Endothelial cell of umbilical vein (primary cell): ENCODE measurements around the gene SPIB. TPM values are rescaled to one million over a fixed set of nuclear protein-coding genes. Genes with fewer than 3 reads are reported as not detected.

Experiments used
- BruUV-seq: library from RNA; stranded (reverse); fragments of 400-500 nt; replicated peaks from 2 replicates; lab custom pipeline; 2021; lab: Mats Ljungman, UMichigan
- CTCF ChIA-PET: fragments of 300-600, 350-600 bp; sonication (Branson Sonifier 250); formaldehyde crosslinking; loops from one replicate; lab custom pipeline; 2021; ENCODE audit warnings: antibody characterized with exemption, inconsistent platforms; lab: Charles Lee
- POLR2A ChIA-PET: fragments of 300-600, 350-600 bp; sonication (Branson Sonifier 250); formaldehyde crosslinking; loops from one replicate; lab custom pipeline; 2021; ENCODE audit warnings: antibody characterized with exemption, inconsistent platforms; lab: Charles Lee
- DNase-seq: peaks from one replicate; pipeline ENCODE4 v3.0.0-alpha.2; 2011; ENCODE audit warnings: low read depth, low spot score
- FAIRE-seq: peaks from 2 replicates; lab custom pipeline; 2011; peaks lifted over from hg19 to GRCh38; lab: Jason Lieb, UNC
- H2AFZ ChIP-seq: 2 replicates; pipeline ENCODE4 v1.6.0; 2012; ENCODE audit warnings: low read depth, low read length, control low read depth, inconsistent platforms
- H3K27ac ChIP-seq: 2 replicates; pipeline ENCODE4 v1.5.1; 2011; ENCODE audit warnings: low read depth, mild to moderate bottlenecking, control low read depth, low read length, moderate library complexity; ENCODE audit not compliant: insufficient read depth
- H3K27me3 ChIP-seq, 2 experiments: 2 replicates each; pipeline versions ENCODE4 v1.6.0 to v1.6.1; 2011; ENCODE audit warnings: low read length in 2 of 2, mixed read lengths in 1 of 2; ENCODE audit not compliant: control insufficient read depth in 2 of 2, insufficient read depth in 2 of 2
- H3K36me3 ChIP-seq, 2 experiments: 2 replicates in 1 of 2; 3 replicates in 1 of 2; pipeline ENCODE4 v1.5.1; 2011; ENCODE audit warnings: low read length in 2 of 2, mild to moderate bottlenecking in 1 of 2, moderate library complexity in 1 of 2; ENCODE audit not compliant: control insufficient read depth in 2 of 2, insufficient read depth in 2 of 2; ENCODE audit errors: extremely low read depth in 1 of 2
- H3K4me1 ChIP-seq: 3 replicates; pipeline ENCODE4 v1.5.1; 2011; ENCODE audit warnings: mild to moderate bottlenecking, low read length; ENCODE audit not compliant: control insufficient read depth, insufficient read depth; ENCODE audit errors: extremely low read depth
- H3K4me2 ChIP-seq: 2 replicates; pipeline ENCODE4 v1.6.1; 2011; ENCODE audit warnings: low read length, control low read depth, mixed read lengths; ENCODE audit not compliant: insufficient read depth
- H3K4me3 ChIP-seq, 3 experiments: fragments of 200-600 bp in 1 of 3; sonication (generic), shearing (Covaris generic) in 1 of 3; replicated peaks in 1 of 3; 2 replicates each; pipeline ENCODE4 v1.5.1; 2011 to 2016; ENCODE audit warnings: control low read depth in 3 of 3, low read length in 3 of 3, mild to moderate bottlenecking in 2 of 3, inconsistent platforms in 1 of 3, low read depth in 1 of 3, moderate library complexity in 1 of 3; ENCODE audit not compliant: insufficient read depth in 1 of 3
- H3K79me2 ChIP-seq: 2 replicates; pipeline ENCODE4 v1.6.0; 2012; ENCODE audit warnings: low read length, inconsistent platforms; ENCODE audit not compliant: control insufficient read depth, insufficient read depth
- H3K9ac ChIP-seq: replicated peaks from 2 replicates; pipeline ENCODE3; 2011; ENCODE audit warnings: low read length, control low read depth; ENCODE audit not compliant: insufficient read depth; ENCODE audit errors: extremely low read depth
- H3K9me1 ChIP-seq: replicated peaks from 3 replicates; pipeline ENCODE4 v1.6.0; 2011; ENCODE audit warnings: mild to moderate bottlenecking, low read length; ENCODE audit not compliant: control insufficient read depth, insufficient read depth; ENCODE audit errors: extremely low read depth
- H3K9me3 ChIP-seq: replicated peaks from 2 replicates; pipeline ENCODE4 v1.5.1; 2012; ENCODE audit warnings: low read length, inconsistent platforms; ENCODE audit not compliant: control insufficient read depth, insufficient read depth
- H4K20me1 ChIP-seq: replicated peaks from 2 replicates; pipeline ENCODE3; 2011; ENCODE audit warnings: mild to moderate bottlenecking, low read length; ENCODE audit not compliant: control insufficient read depth, insufficient read depth; ENCODE audit errors: extremely low read depth
- MAX ChIP-seq: IDR thresholded peaks from 2 replicates; pipeline ENCODE4 v1.6.1; 2011; ENCODE audit not compliant: insufficient read depth, insufficient read length
- MYC ChIP-seq: IDR thresholded peaks from one replicate; pipeline ENCODE4 v1.6.1; 2011; ENCODE audit warnings: mild to moderate bottlenecking, low read depth, low read length
- POLR2A ChIP-seq: IDR thresholded peaks from 2 replicates; pipeline ENCODE4 v1.6.1; 2012; ENCODE audit warnings: low read depth, mild to moderate bottlenecking, control low read depth, low read length
- POLR2AphosphoS5 ChIP-seq: IDR thresholded peaks from 2 replicates; pipeline ENCODE4 v1.6.1; 2012; ENCODE audit warnings: low read depth, mild to moderate bottlenecking, control low read depth, low read length, moderate library complexity; ENCODE audit not compliant: insufficient read depth
- dilution Hi-C: fragments of 300-500 bp; cut with MboI; formaldehyde crosslinking; loops from one replicate; pipeline ENCODE4 v1.15.0; 2019; ENCODE audit warnings: low sequenced_read_pairs; ENCODE audit not compliant: extremely low pct_ligation_motif_present
- intact Hi-C: fragments of 100-400 bp; cut with micrococcal nuclease; formaldehyde crosslinking; loops from one replicate; pipeline ENCODE4 v1.10.0; 2022
- polyA plus RNA-seq, 4 experiments: library from polyadenylated mRNA; depleted of rRNA in 3 of 4; stranded (reverse) in 3 of 4; unstranded in 1 of 4; fragments of >200 nt; gene quantifications; 2 replicates each; pipeline versions ENCODE4 v1.2.1 to v1.2.3, GENCODE V29; 2011 to 2012; ENCODE audit warnings: missing spikeins in 1 of 4
- total RNA-seq: library from RNA; stranded (reverse); gene quantifications from 2 replicates; pipeline ENCODE4 v1.2.3, GENCODE V29; 2021
- TF ChIP-seq, protein P1 (sequence below), 2 donors: IDR thresholded peaks; 1 replicate in 1 of 2; 2 replicates in 1 of 2; pipeline ENCODE4 v1.5.1; 2011; ENCODE audit warnings: low read length in 2 of 2, mild to moderate bottlenecking in 2 of 2, moderate library complexity in 2 of 2, control low read depth in 1 of 2, inconsistent platforms in 1 of 2, low read depth in 1 of 2; ENCODE audit not compliant: insufficient read depth in 1 of 2; ENCODE audit errors: extremely low read depth in 1 of 2

The SPIB gene
- total and polyA plus RNA-seq, 2 donors (not counting 3 experiments of a cell fraction or from before 2014, with no cell fraction given), result not detected

- no peaks in the 10 kb centered on the region for H3K9me1 ChIP-seq
- ChIA-PET CTCF (interaction anchor here (1.6 kb wide), 1 partner anchor 54 kb away, joined by 5 read pairs; no protein-coding TSS in a partner anchor), POLR2A (no interaction called here)
- H2AFZ ChIP-seq, result no peak overlapping the region
- no peaks in the 10 kb centered on the region for H3K79me2 ChIP-seq
- DNase-seq, result no peak
- H3K27me3 ChIP-seq, result peaks cover 15 to 21% of the 10 kb centered on the region in 2 experiments
- intact Hi-C loops, result no loop called here
- H3K4me3 ChIP-seq, result no peak overlapping the region
- H3K27ac ChIP-seq, result no peak overlapping the region
- TF ChIP-seq POLR2AphosphoS5 (no peak), MYC (no peak), MAX (no peak), POLR2A (no peak)
- TF ChIP-seq, protein P1, sequence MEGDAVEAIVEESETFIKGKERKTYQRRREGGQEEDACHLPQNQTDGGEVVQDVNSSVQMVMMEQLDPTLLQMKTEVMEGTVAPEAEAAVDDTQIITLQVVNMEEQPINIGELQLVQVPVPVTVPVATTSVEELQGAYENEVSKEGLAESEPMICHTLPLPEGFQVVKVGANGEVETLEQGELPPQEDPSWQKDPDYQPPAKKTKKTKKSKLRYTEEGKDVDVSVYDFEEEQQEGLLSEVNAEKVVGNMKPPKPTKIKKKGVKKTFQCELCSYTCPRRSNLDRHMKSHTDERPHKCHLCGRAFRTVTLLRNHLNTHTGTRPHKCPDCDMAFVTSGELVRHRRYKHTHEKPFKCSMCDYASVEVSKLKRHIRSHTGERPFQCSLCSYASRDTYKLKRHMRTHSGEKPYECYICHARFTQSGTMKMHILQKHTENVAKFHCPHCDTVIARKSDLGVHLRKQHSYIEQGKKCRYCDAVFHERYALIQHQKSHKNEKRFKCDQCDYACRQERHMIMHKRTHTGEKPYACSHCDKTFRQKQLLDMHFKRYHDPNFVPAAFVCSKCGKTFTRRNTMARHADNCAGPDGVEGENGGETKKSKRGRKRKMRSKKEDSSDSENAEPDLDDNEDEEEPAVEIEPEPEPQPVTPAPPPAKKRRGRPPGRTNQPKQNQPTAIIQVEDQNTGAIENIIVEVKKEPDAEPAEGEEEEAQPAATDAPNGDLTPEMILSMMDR (IDR thresholded peaks at IDR 0.05; ENCODE audit: extremely low read depth in 1 of 2, insufficient read depth in 1 of 2, low read depth in 1 of 2, low read length in 2 of 2), result no peak
- no peaks in the 10 kb centered on the region for H3K4me1 ChIP-seq
- no peak overlapping the region for H3K4me2 ChIP-seq
- dilution Hi-C loops, result no loop called here
- H3K9me3 ChIP-seq, result no peaks in the 10 kb centered on the region
- H3K36me3 ChIP-seq, result no peaks in the 10 kb centered on the region
- no peak overlapping the region for H3K9ac ChIP-seq
- BruUV-seq, result no TSS peak
- no peaks in the 10 kb centered on the region for H4K20me1 ChIP-seq
- no peak for FAIRE-seq
Observed at GRCh38 chr19:50422397-50423278, 3.9 kb downstream of the SPIB start.
